Measurements from ENCODE around the gene SCYGR4.

GRCh38 chr2:227607941-227608340, 9.4 kb upstream of the SCYGR4 start:
- TF ChIP-seq POLR2A (IDR thresholded peaks at IDR 0.05; ENCODE audit: low read length), result no peak
- no peak for TF ChIP-seq GATA1 (IDR thresholded peaks at IDR 0.05; ENCODE audit: low read depth, low read length)
